Stimulated activated effector memory CD8-positive, alpha-beta T cell treated with anti-CD3 and anti-CD28 coated beads, Interleukin-12 subunit alpha, Interleukin-12 subunit beta, amount 100 ng/mL, for 72 hours (primary cell): ENCODE data around the gene SIRT2.
"Not testable (repeated sequence)": the region's sequence is repeated elsewhere in the genome, so short reads cannot be mapped to it uniquely, and the experiment has no call there.

Source experiments
- ATAC-seq: fragments of 150-1000 bp; cut with Tn5 transposase; 2 replicates; pipeline ENCODE4 v1.10.0; 2021
- DNase-seq, 2 donors: peaks; one replicate each; pipeline ENCODE4 v3.0.0; 2021 to 2022; ENCODE audit warnings: low spot score in 2 of 2
- H3K27ac Mint-ChIP-seq: one replicate; pipeline ENCODE4 v1.8.0; 2022; ENCODE audit warnings: mild to moderate bottlenecking, mixed read lengths
- H3K36me3 Mint-ChIP-seq: one replicate; pipeline ENCODE4 v1.8.0; 2022; ENCODE audit warnings: mild to moderate bottlenecking, mixed read lengths
- H3K4me1 Mint-ChIP-seq: one replicate; pipeline ENCODE4 v1.8.0; 2022; ENCODE audit warnings: mixed read lengths
- H3K4me3 Mint-ChIP-seq: one replicate; pipeline ENCODE4 v1.8.0; 2022; ENCODE audit warnings: mild to moderate bottlenecking, mixed read lengths
- H3K9me3 Mint-ChIP-seq: one replicate; pipeline ENCODE4 v1.8.0; 2022; ENCODE audit warnings: mixed read lengths

The SIRT2 gene

DNA sequence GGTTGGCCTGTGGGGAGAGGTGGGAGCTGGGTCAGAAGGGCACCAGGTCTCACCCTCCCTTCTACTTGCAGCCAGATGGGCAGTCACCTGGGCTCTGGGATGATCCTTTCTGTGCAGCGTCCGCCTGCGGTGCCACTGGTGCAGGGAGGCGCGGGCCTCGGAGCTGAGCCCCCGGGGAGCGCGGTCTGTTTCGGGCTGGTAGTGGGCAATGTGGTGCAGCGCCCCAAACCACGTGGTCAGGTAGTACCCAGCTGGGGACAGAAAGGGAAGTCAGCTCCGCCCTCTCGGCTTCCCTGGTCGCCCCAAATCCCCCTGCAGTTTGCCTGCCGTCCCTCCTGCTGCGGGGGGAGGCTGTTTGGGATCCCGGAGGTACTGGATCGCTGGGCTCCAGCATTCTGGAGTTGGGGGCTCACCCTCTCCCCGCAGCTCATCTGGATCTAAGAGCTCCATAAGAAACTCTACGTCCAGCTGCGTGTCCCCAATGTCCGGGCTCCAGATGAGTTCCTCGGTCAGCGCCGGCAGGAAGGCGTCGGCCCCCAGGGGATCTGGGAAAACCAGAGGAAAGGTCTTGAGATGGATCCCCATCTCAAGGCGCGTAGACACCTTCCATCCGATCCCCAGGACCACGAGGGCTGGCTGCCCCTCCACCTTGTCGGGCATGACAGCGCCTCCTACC is 30.1 kb downstream of the SIRT2 start:
- peak overlapping the region; percentile 88 for H3K4me3 Mint-ChIP-seq
- H3K4me1 Mint-ChIP-seq, result peaks cover 48% of the 10 kb centered on the region
- ATAC-seq (peak; percentile 5), DNase-seq (peak in 1 of 2 donors; percentile 70)
- H3K9me3 Mint-ChIP-seq, result no peaks in the 10 kb centered on the region
- peaks cover 95% of the 10 kb centered on the region for H3K36me3 Mint-ChIP-seq
- peak overlapping the region; percentile 90 for H3K27ac Mint-ChIP-seq

DNA sequence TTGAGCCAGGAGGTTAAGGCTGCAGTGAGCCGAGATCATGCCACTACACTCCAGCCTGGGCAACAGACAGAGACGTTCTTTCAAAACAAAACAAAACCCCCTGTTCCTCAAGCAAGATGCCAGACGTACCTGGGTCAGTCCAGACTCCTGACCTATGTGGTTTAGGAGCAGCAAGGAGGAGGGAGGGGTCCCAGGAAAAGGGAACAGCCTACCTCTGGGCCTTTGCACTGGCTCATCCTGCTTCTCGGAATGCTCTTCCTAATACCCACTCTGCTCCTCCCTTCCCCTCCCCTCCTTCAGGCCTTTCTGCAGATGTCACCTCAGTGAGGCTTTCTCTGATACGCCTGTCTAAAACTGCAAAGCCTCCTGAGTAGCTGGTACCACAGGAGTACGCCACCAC is 30.9 kb downstream of the SIRT2 start:
- Mint-ChIP-seq H3K4me1 (peaks cover 52% of the 10 kb centered on the region), H3K36me3 (peaks cover 88% of the 10 kb centered on the region), H3K9me3 (no peaks in the 10 kb centered on the region), H3K4me3 (peak overlapping the region; percentile 88), H3K27ac (peak overlapping the region; percentile 90)
- ATAC-seq, result no peak
- DNase-seq, result no peak

DNA sequence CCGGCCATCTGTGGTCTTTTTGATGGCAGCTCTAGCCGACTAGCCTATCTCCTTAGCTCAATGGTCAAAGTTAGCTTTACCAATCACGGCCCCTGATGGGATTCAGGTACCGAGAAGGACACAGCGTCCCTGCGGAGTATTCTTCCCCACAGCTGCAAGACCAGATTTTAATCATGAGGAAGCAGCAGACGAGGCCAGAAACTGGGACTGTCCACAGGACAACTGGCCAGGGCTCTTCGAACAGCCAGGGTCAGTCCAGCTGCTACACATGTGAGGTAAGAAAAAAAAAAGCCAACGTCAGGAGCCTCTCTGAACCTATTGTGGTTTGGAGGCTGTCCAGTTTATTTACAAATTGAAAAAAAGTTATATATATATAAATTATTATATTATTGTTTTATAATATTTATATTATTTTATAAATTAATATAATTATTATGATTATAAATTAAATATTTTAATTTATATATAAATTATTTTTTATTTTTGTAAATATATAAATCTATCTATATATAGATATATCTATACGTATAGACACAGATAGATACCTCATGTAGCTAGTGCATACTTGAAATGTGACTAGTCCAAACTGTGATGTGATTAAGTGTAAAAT is 32.1 kb downstream of the SIRT2 start:
- H3K36me3 Mint-ChIP-seq, result peaks cover 75% of the 10 kb centered on the region
- H3K9me3 Mint-ChIP-seq, result no peaks in the 10 kb centered on the region
- DNase-seq, result no peak
- peaks cover 52% of the 10 kb centered on the region for H3K4me1 Mint-ChIP-seq
- H3K27ac Mint-ChIP-seq, result no peak overlapping the region
- no peak overlapping the region for H3K4me3 Mint-ChIP-seq
- no peak for ATAC-seq

DNA sequence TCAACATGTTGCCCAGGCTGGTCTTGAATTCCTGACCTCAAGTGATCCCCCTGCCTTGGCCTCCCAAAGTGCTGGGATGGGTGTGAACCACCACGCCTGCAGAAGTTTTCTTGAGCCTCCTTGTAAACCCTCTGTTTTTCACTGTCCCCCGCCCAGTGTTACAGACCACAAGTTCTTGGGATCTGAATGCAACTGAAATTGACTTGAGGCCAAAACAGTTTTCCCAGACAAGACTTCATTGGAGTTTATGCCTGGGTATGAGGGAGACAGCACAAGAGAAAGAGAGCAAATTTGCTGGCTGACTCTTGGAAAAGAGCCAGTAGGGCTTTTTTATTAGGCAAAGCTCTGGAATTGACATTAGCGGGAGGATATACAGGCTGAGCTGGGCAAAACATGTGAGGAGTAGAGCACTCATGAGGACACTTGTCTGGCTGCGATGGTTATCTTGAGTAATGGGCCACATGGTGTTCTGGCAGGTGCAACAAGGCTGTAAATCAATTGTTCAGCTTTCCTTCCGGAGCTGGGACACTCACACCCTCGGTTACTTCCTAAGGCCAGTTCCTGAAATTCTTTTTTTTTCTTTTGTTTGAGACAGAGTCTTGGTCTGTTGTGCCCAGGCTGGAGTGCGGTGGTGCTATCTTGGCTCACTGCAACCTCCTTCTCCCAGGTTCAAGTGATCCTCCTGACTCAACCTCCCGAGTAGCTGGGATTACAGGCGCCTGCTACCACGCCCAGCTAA is 36.9 kb downstream of the SIRT2 start:
- no peak overlapping the region for H3K4me3 Mint-ChIP-seq
- no peak for DNase-seq
- peaks cover 37% of the 10 kb centered on the region for H3K4me1 Mint-ChIP-seq
- H3K9me3 Mint-ChIP-seq, result no peaks in the 10 kb centered on the region
- no peak for ATAC-seq
- peaks cover 29% of the 10 kb centered on the region for H3K36me3 Mint-ChIP-seq
- no peak overlapping the region for H3K27ac Mint-ChIP-seq

DNA sequence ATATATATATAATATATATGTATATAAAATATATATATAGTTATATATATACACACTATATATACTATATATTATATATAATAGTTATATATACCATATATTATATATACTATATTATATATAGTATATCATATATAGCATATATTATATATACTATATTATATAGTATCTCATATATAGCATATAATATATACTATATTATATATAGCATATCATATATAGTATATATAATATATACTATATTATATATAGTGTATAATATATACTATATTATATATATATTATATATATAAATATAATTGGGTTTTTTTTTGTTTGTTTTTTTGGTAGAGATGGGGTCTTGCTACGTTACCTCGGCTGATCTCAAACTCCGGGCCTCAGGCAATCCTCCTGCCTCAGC is 38.0 kb downstream of the SIRT2 start:
- peaks cover 29% of the 10 kb centered on the region for H3K36me3 Mint-ChIP-seq
- ATAC-seq (no peak), DNase-seq (no peak)
- no peaks in the 10 kb centered on the region for H3K9me3 Mint-ChIP-seq
- no peak overlapping the region for H3K27ac Mint-ChIP-seq
- H3K4me3 Mint-ChIP-seq, result no peak overlapping the region
- H3K4me1 Mint-ChIP-seq, result peaks cover 48% of the 10 kb centered on the region

DNA sequence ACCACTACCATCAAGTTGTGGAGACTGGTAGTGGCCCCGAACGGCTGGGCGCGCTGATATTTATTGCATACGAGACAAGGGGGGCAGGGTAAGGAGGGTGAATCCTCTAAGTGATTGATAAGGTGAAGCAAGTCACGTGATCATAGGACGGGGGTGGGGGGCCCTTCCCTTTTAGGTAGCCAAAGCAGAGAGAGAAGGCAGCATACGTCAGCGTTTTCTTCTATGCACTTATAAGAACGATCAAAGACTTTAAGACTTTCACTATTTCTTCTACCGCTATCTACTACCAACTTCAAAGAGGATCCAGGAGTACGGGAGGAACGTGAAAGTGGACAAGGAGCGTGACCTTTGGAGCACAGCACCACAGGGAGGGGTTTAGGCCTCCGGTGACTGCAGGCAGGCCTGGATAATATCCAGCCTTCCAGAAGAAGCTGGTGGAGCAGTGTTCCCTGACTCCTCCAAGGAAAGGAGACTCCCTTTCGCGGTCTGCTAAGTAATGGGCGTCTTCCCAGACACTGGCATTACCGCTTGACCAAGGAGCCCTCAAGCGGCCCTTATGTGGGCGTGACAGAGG is 39.7 kb downstream of the SIRT2 start:
- H3K4me3 Mint-ChIP-seq, DNase-seq, ATAC-seq, H3K9me3 Mint-ChIP-seq: not testable (repeated sequence)
- peak overlapping the region; percentile 24 for H3K27ac Mint-ChIP-seq
- peaks cover 13% of the 10 kb centered on the region for H3K36me3 Mint-ChIP-seq
- peaks cover 36% of the 10 kb centered on the region for H3K4me1 Mint-ChIP-seq

DNA sequence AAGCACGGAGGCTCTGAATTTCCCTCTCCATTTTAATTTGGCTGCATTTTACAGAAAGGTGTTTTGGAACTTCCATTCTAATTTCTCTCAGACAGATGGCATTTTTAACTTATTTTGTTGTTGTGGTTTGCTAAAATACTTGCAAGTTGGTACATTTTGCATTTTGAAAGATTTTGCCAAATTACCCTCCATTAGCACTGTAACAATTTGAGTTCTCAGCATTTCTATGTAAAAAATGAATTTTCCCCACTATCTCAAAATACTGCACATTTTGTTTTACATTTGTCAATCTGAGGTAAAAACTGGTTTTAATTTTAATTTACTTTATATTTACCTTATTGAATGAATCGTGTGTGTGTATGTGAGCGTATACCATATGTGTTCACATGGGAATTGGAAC is 42.6 kb downstream of the SIRT2 start:
- H3K4me1 Mint-ChIP-seq, result peaks cover 38% of the 10 kb centered on the region
- H3K36me3 Mint-ChIP-seq, result peaks cover 16% of the 10 kb centered on the region
- peak overlapping the region; percentile 44 for H3K4me3 Mint-ChIP-seq
- no peaks in the 10 kb centered on the region for H3K9me3 Mint-ChIP-seq
- H3K27ac Mint-ChIP-seq, result peak overlapping the region; percentile 86
- DNase-seq, result no peak
- ATAC-seq, result no peak

DNA sequence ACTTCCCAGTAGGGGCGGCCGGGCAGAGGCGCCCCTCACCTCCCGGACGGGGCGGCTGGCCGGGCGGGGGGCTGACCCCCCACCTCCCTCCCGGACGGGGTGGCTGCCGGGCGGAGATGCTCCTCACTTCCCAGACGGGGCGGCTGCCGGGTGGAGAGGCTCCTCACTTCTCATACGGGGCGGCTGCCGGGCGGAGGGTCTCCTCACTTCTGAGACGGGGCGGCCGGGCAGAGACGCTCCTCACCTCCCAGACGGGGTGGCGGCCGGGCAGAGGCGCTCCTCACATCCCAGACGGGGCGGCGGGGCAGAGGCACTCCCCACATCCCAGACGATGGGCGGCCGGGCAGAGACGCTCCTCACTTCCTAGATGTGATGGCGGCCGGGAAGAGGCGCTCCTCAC is 43.7 kb downstream of the SIRT2 start:
- Mint-ChIP-seq H3K36me3 (peaks cover 27% of the 10 kb centered on the region), H3K4me1 (peaks cover 49% of the 10 kb centered on the region)
- ATAC-seq, DNase-seq, H3K4me3 Mint-ChIP-seq, H3K9me3 Mint-ChIP-seq, H3K27ac Mint-ChIP-seq: not testable (repeated sequence)

DNA sequence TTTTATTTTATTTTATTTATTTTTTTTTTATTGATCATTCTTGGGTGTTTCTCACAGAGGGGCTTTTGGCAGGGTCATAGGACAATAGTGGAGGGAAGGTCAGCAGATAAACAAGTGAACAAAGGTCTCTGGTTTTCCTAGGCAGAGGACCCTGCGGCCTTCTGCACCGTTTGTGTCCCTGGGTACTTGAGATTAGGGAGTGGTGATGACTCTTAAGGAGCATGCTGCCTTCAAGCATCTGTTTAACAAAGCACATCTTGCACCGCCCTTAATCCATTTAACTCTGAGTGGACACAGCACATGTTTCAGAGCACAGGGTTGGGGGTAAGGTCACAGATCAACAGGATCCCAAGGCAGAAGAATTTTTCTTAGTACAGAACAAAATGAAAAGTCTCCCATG is 44.5 kb downstream of the SIRT2 start:
- H3K27ac Mint-ChIP-seq, ATAC-seq, DNase-seq, H3K4me3 Mint-ChIP-seq, H3K9me3 Mint-ChIP-seq: not testable (repeated sequence)
- peaks cover 49% of the 10 kb centered on the region for H3K4me1 Mint-ChIP-seq
- H3K36me3 Mint-ChIP-seq, result peaks cover 35% of the 10 kb centered on the region

DNA sequence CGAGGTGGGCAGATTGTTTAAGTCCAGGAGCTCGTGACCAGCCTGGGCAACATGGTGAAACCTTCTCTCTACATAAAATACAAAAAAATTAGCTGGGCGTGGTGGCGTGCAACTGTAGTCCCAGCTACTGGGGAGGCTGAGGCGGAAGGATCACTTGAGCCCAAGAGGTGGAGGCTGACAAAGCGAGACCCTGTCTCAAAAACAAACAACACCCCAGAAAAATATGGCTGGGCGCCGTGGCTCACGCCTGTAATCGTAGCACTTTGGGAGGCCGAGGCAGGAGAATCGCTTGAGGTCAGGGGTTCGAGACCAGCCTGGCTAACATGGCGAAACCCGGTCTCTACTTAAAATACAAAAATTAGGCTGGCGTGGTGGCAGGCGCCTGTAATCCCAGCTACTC is 46.2 kb downstream of the SIRT2 start:
- H3K4me1 Mint-ChIP-seq, result peaks cover 50% of the 10 kb centered on the region
- no peaks in the 10 kb centered on the region for H3K9me3 Mint-ChIP-seq
- H3K36me3 Mint-ChIP-seq, result peaks cover 52% of the 10 kb centered on the region
- peak overlapping the region; percentile 98 for H3K27ac Mint-ChIP-seq
- DNase-seq, result no peak
- H3K4me3 Mint-ChIP-seq, result peak overlapping the region; percentile 94
- ATAC-seq, result no peak

DNA sequence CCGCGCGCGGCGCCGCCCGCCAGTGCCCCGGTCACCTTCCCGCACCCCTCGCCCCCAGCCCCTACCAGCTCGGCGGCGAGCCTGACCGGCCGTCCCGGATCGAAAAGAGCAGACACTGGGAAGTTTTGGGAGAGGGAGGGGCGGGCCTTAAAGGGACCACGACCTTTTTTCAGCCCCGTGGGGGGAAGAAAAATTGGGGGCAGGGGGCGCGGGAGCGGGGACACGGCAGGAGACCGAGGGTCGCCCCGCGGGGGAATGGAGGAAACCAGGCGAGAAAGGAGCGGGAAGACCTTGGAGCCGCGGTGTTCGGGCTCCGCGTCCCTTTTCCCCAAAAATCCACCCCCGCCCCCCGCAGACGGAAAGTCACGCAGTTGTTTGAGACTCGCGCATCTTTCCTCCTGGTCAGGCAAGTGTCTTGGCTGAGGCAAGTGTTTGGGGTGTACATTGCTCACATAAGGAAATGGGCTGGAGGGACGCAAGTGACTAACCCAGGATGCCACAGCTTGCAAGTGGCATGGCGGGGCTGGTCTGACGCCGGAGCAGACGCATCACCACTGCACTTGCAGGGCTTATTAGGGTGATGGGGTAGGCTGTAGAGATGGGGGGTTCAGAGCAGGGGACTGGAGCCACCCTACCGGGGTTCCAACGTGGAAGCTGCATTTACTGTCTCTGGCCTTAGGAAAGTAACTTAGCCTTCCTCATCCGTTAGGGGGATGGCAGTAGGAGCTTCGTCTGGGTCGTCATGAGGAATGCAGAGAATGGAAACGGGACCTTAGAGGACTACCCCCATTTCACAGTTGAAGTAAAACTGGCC is 47.0 kb downstream of the SIRT2 start:
- Mint-ChIP-seq H3K36me3 (peaks cover 58% of the 10 kb centered on the region), H3K4me3 (peak overlapping the region; percentile 94), H3K9me3 (no peaks in the 10 kb centered on the region), H3K27ac (peak overlapping the region; percentile 98), H3K4me1 (peaks cover 50% of the 10 kb centered on the region)
- ATAC-seq (peak; percentile 34), DNase-seq (peak; percentile 52 to 81)

DNA sequence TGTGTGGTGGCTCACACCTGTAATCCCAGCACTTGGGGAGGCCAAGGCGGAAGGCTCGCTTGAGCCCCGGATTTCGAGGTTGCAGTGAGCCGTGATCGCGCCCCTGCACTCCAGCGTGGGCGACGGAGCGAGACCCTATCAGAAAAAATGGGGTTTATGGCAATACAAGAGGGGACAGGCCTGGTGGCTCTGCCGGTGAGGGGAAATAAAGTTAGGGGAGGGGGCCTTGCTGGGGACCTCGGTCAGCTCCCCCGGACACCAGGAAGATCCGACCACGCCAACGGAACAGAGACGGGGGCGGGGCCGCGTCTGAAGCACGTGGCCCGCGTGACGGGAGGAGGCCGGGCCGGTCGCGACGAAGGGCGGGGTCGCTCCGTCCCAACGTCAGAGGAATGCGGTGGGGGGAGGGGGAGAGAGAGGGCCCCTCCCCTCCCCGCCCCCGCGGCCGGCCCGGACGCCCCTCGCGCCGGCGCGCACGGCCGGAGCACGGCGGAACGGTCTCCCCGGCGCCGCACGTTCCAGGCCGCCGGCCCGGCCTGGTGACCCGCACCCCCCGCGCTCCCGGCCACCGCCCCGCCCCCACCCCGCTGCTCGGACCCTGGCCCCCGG is 47.7 kb downstream of the SIRT2 start:
- Mint-ChIP-seq H3K4me3 (peak overlapping the region; percentile 94), H3K9me3 (no peaks in the 10 kb centered on the region), H3K27ac (peak overlapping the region; percentile 98), H3K4me1 (peaks cover 50% of the 10 kb centered on the region), H3K36me3 (peaks cover 59% of the 10 kb centered on the region)
- DNase-seq, result peak; percentile 88 to 95
- ATAC-seq, result peak; percentile 12

DNA sequence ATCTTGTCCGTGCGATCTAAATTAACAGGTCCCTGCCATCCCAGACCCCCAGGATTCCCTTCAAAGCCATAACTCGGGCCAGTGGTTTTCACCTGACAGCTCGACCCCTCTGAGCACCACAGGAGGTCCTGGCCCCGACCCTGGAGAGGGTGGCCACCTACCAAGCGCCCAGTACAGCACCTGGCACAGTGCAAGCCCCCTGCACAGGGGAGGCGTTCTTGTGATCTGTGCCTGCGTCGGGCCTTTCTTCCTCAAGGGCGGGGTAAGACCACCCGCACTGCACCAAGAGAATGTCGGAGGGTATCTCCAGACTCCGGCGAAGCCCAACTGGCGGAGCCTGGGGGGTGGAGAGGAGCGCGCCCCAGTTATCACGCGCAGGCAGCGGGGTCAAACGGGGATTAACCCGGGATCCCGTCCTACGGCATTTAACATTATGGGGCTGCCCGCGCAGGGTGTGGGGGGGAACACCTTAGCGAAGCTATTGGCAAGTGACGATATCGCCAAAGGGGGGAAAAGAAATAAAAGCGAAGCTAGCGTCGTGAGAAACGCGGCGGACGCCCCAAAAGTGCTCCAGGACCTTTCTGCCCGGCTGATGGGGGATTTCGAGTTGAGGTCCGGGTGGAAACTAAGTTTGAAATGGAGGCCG is 48.3 kb downstream of the SIRT2 start:
- peak overlapping the region; percentile 94 for H3K4me3 Mint-ChIP-seq
- H3K27ac Mint-ChIP-seq, result peak overlapping the region; percentile 98
- peak in 1 of 2 donors; percentile 81 for DNase-seq
- no peak for ATAC-seq
- peaks cover 48% of the 10 kb centered on the region for H3K4me1 Mint-ChIP-seq
- H3K9me3 Mint-ChIP-seq, result no peaks in the 10 kb centered on the region
- H3K36me3 Mint-ChIP-seq, result peaks cover 65% of the 10 kb centered on the region

DNA sequence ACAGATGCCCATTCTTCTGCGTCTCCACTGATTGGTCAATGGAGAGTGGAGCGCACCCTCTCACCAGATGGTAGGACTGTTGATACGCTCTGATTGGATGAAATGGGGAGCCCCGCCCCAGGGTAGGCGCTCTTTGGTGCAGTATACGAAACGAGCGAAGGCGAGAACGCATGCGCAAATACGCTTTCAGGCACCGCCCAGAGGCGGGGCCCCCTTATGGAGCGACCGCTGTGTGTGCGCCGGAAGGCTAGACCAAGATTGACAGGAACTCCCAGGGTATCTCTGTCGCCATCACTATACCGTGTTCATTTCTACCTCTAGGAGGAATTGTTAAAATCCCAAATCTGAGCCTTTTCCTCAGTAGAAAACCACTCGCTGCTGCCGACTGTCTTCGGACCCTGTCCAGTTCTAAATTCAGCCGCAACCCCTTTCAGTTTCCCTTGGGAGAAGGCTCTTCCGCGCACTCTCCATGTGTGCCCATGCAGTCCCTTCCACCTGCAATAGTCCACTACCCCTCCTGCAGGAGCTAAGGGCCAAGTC is 48.9 kb downstream of the SIRT2 start:
- Mint-ChIP-seq H3K36me3 (peaks cover 71% of the 10 kb centered on the region), H3K4me1 (peaks cover 54% of the 10 kb centered on the region), H3K9me3 (no peaks in the 10 kb centered on the region), H3K27ac (peak overlapping the region; percentile 98), H3K4me3 (peak overlapping the region; percentile 94)
- DNase-seq (no peak), ATAC-seq (peak; percentile 86)
